ENCODE measurements around the gene APOA4. TPM values are rescaled to one million over a fixed set of nuclear protein-coding genes. Genes with fewer than 3 reads are reported as not detected.

Gene APOA4
- total and polyA plus RNA-seq, 9 of the 15 experiments (the other 6 are each of a cell fraction or from before 2014, with no cell fraction given) = 0.07 TPM; not detected in 8

GRCh38 chr11:116865696-116866095 lies 42.6 kb upstream of the APOA4 start:
- no peaks in the 10 kb centered on the region for H3K9me3 ChIP-seq (replicated peaks; ENCODE audit: control insufficient read depth, insufficient read depth, low read depth, low read length)
- POLR2A ChIA-PET = no interaction called here
- H3K4me2 ChIP-seq (ENCODE audit: insufficient read depth, low read length) = no peak overlapping the region
- H3K4me3 ChIP-seq = no peak overlapping the region
- H2AFZ ChIP-seq (ENCODE audit: low read depth, low read length) = no peak overlapping the region
- ATAC-seq (no peak), FAIRE-seq (no peak), DNase-seq (ENCODE audit: extremely low read depth in 1 of 4, low spot score in 3 of 4) (no peak)
- peaks cover 2 to 5% of the 10 kb centered on the region in 2 experiments; a peak in 4 of 5 replicates for H3K4me1 ChIP-seq (replicated peaks in 1 of 2; ENCODE audit: control insufficient read depth in 2 of 2, insufficient read depth in 2 of 2, low read length in 2 of 2)
- peaks cover 85% of the 10 kb centered on the region for H3K36me3 ChIP-seq (ENCODE audit: control insufficient read depth, insufficient read depth, low read length)
- H3K79me2 ChIP-seq (ENCODE audit: control insufficient read depth, insufficient read depth, low read length) = no peaks in the 10 kb centered on the region
- in situ Hi-C loops (cut with MboI) (no loop called here), intact Hi-C loops (cut with micrococcal nuclease) (no loop called here)
- 94% methylated on average over 1 of the region's 1 CpG for WGBS (ENCODE audit: insufficient coverage, low coverage, missing lambda C conversion rate)
- CTCF ChIA-PET (ENCODE audit: low intra/inter-chr PET ratio) = no interaction called here
- no TSS peak for BruUV-seq (replicated peaks)
- H3K27ac ChIP-seq (ENCODE audit: extremely low read depth, low read depth, low read length) = no peak overlapping the region
- no peaks in the 10 kb centered on the region for H3K27me3 ChIP-seq (ENCODE audit: control insufficient read depth in 2 of 2, insufficient read depth in 2 of 2, low read length in 2 of 2)
- no peaks in the 10 kb centered on the region for H4K20me1 ChIP-seq (replicated peaks; ENCODE audit: control insufficient read depth, insufficient read depth, low read length)
- H3K9ac ChIP-seq (ENCODE audit: insufficient read depth in 1 of 2, low read depth in 2 of 2, low read length in 2 of 2) = no peak overlapping the region
- H3K9me1 ChIP-seq (ENCODE audit: control insufficient read depth, insufficient read depth, low read length) = no peaks in the 10 kb centered on the region
- TF ChIP-seq NCOA2 (IDR thresholded peaks at IDR 0.05; ENCODE audit: partially characterized antibody in 2 of 2) (no peak), ZNF134 (CRISPR knock-in tag; conservative IDR thresholded peaks at IDR 0.05) (no peak), RAD51 (IDR thresholded peaks at IDR 0.05; ENCODE audit: borderline replicate concordance, low read depth) (no peak), SNIP1 (IDR thresholded peaks at IDR 0.05; ENCODE audit: low read depth) (no peak), IRF2 (CRISPR knock-in tag; IDR thresholded peaks at IDR 0.05) (no peak), ELF4 (CRISPR knock-in tag; IDR thresholded peaks at IDR 0.05) (no peak), CCNT2 (IDR thresholded peaks at IDR 0.05; ENCODE audit: borderline replicate concordance, extremely low read depth, insufficient read length, low read depth, low read length) (no peak), ZNF224 (CRISPR knock-in tag; IDR thresholded peaks at IDR 0.05) (no peak), HBP1 (CRISPR knock-in tag; IDR thresholded peaks at IDR 0.05) (no peak), ZNF696 (CRISPR knock-in tag; conservative IDR thresholded peaks at IDR 0.05) (no peak), ZBTB17 (CRISPR knock-in tag; IDR thresholded peaks at IDR 0.05) (no peak), OTX1 (CRISPR knock-in tag; IDR thresholded peaks at IDR 0.05) (no peak), FOXA3 (CRISPR knock-in tag; conservative IDR thresholded peaks at IDR 0.05 in 1 of 2, IDR thresholded peaks at IDR 0.05 in 1 of 2) (no peak)
